Subcutaneous abdominal adipose tissue (tissue), 5 donors: ENCODE results near the gene RASSF5.
"Not testable (repeated sequence)": the region's sequence is repeated elsewhere in the genome, so short reads cannot be mapped to it uniquely, and the experiment has no call there.

ENCODE experiments used
- H3K27ac ChIP-seq: one replicate; pipeline ENCODE4 v1.7.0; 2013; ENCODE audit warnings: low read depth, mild to moderate bottlenecking, inconsistent platforms, low read length, moderate library complexity
- H3K27me3 ChIP-seq, 5 donors: one replicate each; pipeline ENCODE4 v1.7.0; 2013; ENCODE audit warnings: low read length in 5 of 5, inconsistent platforms in 1 of 5; ENCODE audit not compliant: control insufficient read depth in 5 of 5, insufficient read depth in 4 of 5
- H3K36me3 ChIP-seq, 5 donors: one replicate each; pipeline ENCODE4 v1.7.0; 2013; ENCODE audit warnings: low read length in 5 of 5; ENCODE audit not compliant: control insufficient read depth in 5 of 5, insufficient read depth in 5 of 5
- H3K4me1 ChIP-seq, 5 donors: one replicate each; pipeline ENCODE4 v1.7.0; 2013; ENCODE audit warnings: low read length in 5 of 5, mild to moderate bottlenecking in 3 of 5, moderate library complexity in 1 of 5; ENCODE audit not compliant: control insufficient read depth in 5 of 5, insufficient read depth in 5 of 5
- H3K4me3 ChIP-seq, 5 donors: one replicate each; pipeline ENCODE4 v1.7.0; 2013; ENCODE audit warnings: low read length in 5 of 5, low read depth in 1 of 5
- H3K9ac ChIP-seq, 5 donors: one replicate each; pipeline ENCODE4 v1.7.0; 2013; ENCODE audit warnings: low read length in 5 of 5, mild to moderate bottlenecking in 4 of 5, moderate library complexity in 3 of 5
- H3K9me3 ChIP-seq, 5 donors: one replicate each; pipeline ENCODE4 v1.7.0; 2013; ENCODE audit warnings: low read length in 5 of 5; ENCODE audit not compliant: control insufficient read depth in 5 of 5
- donor health status: healthy.
- donor health status: healthy.
- donor health status: healthy.
- donor health status: healthy.
- donor health status: healthy.

RASSF5 gene

GRCh38 chr1:206606867-206607266 is 99.5 kb downstream of the RASSF5 start:
- no peak overlapping the region for H3K9ac ChIP-seq
- H3K27me3 ChIP-seq, result no peaks in the 10 kb centered on the region
- H3K27ac ChIP-seq, result no peak overlapping the region
- no peak overlapping the region for H3K4me3 ChIP-seq
- no peaks in the 10 kb centered on the region for H3K9me3 ChIP-seq
- peaks cover 0 to 10% (median 8%) of the 10 kb centered on the region in 5 donors for H3K4me1 ChIP-seq
- H3K36me3 ChIP-seq, result peaks cover 31 to 73% (median 63%) of the 10 kb centered on the region in 5 donors

- Histone ChIP-seq H3K9ac (peak overlapping the region in 1 of 5 donors; percentile 37), H3K27ac (no peak overlapping the region), H3K9me3 (no peaks in the 10 kb centered on the region), H3K4me3 (no peak overlapping the region), H3K4me1 (peaks cover 1 to 12% (median 10%) of the 10 kb centered on the region in 5 donors), H3K27me3 (no peaks in the 10 kb centered on the region), H3K36me3 (peaks cover 31 to 60% (median 50%) of the 10 kb centered on the region in 5 donors)
These were observed 100.9 kb downstream of the RASSF5 start for GRCh38 chr1:206608108-206608698.

DNA sequence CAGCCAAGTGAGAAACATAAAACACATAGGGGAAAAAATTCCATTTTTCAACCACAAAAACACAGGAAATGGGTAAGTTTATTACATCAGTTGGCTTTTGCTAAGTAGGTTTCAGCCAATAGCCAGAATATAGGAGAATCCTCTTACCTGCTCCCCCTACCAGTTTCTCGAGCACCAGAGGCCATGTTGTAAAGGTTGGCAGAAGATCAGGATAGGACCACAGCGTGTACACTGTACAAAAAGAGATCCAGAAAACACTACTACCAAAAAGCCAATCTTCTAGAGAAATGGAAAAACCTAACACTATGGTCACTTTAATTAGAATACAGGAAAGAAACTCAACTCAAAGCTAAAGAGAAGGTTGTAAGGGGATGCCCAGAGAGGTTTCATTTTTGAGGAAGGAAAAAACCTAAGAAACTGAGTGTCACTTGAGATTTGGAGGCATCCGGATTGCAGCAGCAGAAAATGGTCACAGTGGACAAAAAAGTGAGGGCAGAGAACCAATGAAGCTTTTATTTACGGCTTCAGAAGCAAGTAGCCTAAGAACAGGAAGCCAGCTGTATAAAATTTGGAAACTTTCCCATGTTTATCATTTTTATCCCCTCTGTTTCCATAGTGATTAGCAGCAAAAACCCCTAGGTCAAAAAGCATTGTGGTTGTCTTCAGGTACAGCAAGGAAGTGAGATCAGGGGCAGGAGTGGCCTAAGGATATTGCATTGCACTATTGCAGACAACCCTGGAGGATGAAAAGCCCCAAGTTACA is 102.1 kb downstream of the RASSF5 start:
- Histone ChIP-seq H3K27ac (no peak overlapping the region), H3K9ac (no peak overlapping the region), H3K4me3 (no peak overlapping the region), H3K27me3 (no peaks in the 10 kb centered on the region), H3K36me3 (peaks cover 24 to 48% (median 41%) of the 10 kb centered on the region in 5 donors), H3K9me3 (no peaks in the 10 kb centered on the region), H3K4me1 (peaks cover 1 to 12% (median 10%) of the 10 kb centered on the region in 5 donors)

DNA sequence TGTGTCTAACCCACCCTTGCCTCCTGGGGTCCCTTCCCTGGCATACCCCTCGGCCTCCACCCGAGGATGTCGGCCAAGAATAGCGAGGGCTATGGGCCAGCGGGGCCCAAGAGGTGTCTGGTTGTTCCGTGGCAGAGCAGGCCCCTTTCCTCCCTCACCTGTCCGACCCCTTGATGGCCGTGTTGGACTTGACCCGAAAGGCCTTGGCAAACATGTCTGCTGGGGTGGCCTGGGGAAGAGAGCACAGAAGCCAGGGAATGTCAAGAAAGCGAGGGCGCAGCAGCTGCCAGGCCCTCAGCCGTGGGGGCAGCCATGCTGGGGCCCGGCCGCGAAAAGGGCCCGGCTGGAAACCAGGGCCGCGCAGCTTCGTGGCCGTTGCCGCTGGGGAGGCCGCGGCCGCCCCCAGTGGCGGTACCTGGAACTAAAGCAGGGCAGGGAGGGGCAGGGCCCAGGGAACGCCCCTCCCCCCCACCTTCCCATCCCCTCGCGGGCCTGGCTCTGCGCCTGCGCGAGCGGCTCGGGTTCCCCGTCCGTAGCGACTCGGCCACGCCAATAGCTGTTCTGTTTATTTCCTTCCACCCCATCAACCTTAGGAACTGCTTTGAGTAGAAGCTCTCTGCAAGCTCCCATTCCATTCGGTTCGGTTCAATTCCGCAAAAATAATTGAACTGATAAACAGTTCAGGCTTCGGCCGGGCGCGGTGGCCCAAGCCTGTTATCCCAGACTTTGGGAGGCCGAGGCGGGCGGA is 105.0 kb downstream of the RASSF5 start, which contains the start of gene EIF2D:
Gene EIF2D (minus strand): TSS at position 337 of the 748 bp plus-strand sequence. CDS start 123 bp downstream, at position 214.
- Histone ChIP-seq H3K4me3 (peak within 1 kb of the TSS; percentile 69 to 92 (median 90)), H3K9me3 (no peaks in the 10 kb centered on the region), H3K27ac (peak within 1 kb of the TSS; percentile 95), H3K9ac (peak within 1 kb of the TSS; percentile 89 to 100 (median 94)), H3K4me1 (peaks cover 1 to 12% (median 10%) of the 10 kb centered on the region in 5 donors), H3K36me3 (peaks cover 4 to 22% (median 17%) of the 10 kb centered on the region in 5 donors), H3K27me3 (no peaks in the 10 kb centered on the region)

GRCh38 chr1:206626396-206626795 is 119.1 kb downstream of the RASSF5 start:
- not testable (repeated sequence) for H3K4me1 ChIP-seq, H3K4me3 ChIP-seq, H3K27me3 ChIP-seq, H3K27ac ChIP-seq, H3K36me3 ChIP-seq, H3K9ac ChIP-seq, H3K9me3 ChIP-seq

DNA sequence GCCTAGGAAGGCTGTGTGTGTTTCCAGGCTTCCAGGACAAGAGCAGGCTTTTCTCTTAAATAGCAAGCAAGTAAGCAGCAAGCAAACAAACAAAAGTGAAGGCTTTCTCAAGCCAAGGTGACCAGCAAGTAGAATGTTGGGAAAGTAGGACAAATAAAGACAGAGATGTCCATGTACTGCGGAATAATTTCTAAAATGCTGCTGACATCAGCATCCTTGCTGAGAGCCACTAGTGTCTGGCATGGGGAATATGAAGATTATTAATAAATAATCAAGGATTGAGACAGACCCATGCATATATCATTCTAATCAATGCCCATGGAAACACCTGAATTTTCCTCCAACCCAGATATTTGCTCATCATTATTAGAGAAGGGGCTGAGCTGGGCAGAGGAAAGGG is 121.6 kb downstream of the RASSF5 start:
- Histone ChIP-seq H3K9me3 (no peaks in the 10 kb centered on the region), H3K27ac (no peak overlapping the region), H3K9ac (no peak overlapping the region), H3K4me1 (peaks cover 4 to 8% (median 6%) of the 10 kb centered on the region in 5 donors), H3K36me3 (no peaks in the 10 kb centered on the region), H3K4me3 (no peak overlapping the region), H3K27me3 (no peaks in the 10 kb centered on the region)

DNA sequence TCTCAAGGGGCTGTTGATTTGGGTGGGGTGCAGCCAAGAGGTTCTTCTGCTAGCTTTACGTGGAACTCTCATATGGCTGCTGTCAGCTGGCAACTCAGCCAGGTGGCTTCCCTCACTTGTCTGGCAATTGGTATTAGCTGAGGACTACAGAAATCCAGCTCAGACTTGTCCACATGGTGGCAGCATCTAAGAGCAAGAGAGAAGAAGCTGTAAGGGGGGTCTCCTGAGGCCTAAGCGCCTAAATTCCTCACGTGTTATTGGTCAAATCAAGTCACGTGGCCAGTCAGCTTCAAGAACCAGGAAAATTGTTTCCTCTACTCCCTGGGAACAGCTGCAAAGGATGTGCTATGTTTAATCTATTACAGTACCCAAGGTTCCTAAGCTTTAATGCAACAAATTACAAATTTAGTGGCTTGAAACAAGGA is 123.8 kb downstream of the RASSF5 start:
- H3K4me1 ChIP-seq, result peaks cover 14 to 27% (median 20%) of the 10 kb centered on the region in 5 donors
- H3K27me3 ChIP-seq, result no peaks in the 10 kb centered on the region
- no peaks in the 10 kb centered on the region for H3K9me3 ChIP-seq
- no peak overlapping the region for H3K9ac ChIP-seq
- no peak overlapping the region for H3K4me3 ChIP-seq
- H3K36me3 ChIP-seq, result no peaks in the 10 kb centered on the region
- no peak overlapping the region for H3K27ac ChIP-seq

- Histone ChIP-seq H3K4me1 (peaks cover 14 to 33% (median 28%) of the 10 kb centered on the region in 5 donors), H3K36me3 (no peaks in the 10 kb centered on the region), H3K27ac (peak overlapping the region; percentile 22), H3K9ac (peak overlapping the region in 2 of 5 donors; percentile 39 to 45), H3K9me3 (no peaks in the 10 kb centered on the region), H3K27me3 (no peaks in the 10 kb centered on the region), H3K4me3 (no peak overlapping the region)
These were observed 126.4 kb downstream of the RASSF5 start for GRCh38 chr1:206633708-206634121.

GRCh38 chr1:206634365-206635079 is 127.2 kb downstream of the RASSF5 start:
- no peaks in the 10 kb centered on the region for H3K36me3 ChIP-seq
- H3K27me3 ChIP-seq, result no peaks in the 10 kb centered on the region
- H3K4me1 ChIP-seq, result peaks cover 14 to 33% (median 28%) of the 10 kb centered on the region in 5 donors
- no peaks in the 10 kb centered on the region for H3K9me3 ChIP-seq
- H3K27ac ChIP-seq, result peak overlapping the region; percentile 83
- H3K9ac ChIP-seq, result peak overlapping the region; percentile 36 to 94 (median 75)
- peak overlapping the region; percentile 63 to 89 (median 88) for H3K4me3 ChIP-seq
